ENCODE measurements around the gene ZGPAT. TPM values are rescaled to one million over a fixed set of nuclear protein-coding genes. Genes with fewer than 3 reads are reported as not detected.

Gene ZGPAT
- total and polyA plus RNA-seq, 5 donors, result 14.5 to 29.5 (median 17.6) TPM

- Histone ChIP-seq H3K9me3 (ENCODE audit: control insufficient read depth, low read length) (no peaks in the 10 kb centered on the region), H3K4me3 (ENCODE audit: low read length) (no peak overlapping the region), H3K4me1 (ENCODE audit: control insufficient read depth, insufficient read depth, low read length) (no peaks in the 10 kb centered on the region), H3K27me3 (ENCODE audit: control insufficient read depth, insufficient read depth) (no peaks in the 10 kb centered on the region), H3K27ac (ENCODE audit: low read length) (no peak overlapping the region)
- WGBS, result 91% methylated on average over 16 of the region's 16 CpGs
- DNase-seq, result peak in 2 of 3 donors; percentile 69 to 73
- no peak for ATAC-seq
- intact Hi-C loops (cut with DNase I), result loop anchor here in 1 of 4 donors (10.0 kb wide), 1 partner anchor 205 kb away; the partner anchor contains the start of gene SRMS
Measured at GRCh38 chr20:63749597-63750508, 42.0 kb downstream of the ZGPAT start.

DNA sequence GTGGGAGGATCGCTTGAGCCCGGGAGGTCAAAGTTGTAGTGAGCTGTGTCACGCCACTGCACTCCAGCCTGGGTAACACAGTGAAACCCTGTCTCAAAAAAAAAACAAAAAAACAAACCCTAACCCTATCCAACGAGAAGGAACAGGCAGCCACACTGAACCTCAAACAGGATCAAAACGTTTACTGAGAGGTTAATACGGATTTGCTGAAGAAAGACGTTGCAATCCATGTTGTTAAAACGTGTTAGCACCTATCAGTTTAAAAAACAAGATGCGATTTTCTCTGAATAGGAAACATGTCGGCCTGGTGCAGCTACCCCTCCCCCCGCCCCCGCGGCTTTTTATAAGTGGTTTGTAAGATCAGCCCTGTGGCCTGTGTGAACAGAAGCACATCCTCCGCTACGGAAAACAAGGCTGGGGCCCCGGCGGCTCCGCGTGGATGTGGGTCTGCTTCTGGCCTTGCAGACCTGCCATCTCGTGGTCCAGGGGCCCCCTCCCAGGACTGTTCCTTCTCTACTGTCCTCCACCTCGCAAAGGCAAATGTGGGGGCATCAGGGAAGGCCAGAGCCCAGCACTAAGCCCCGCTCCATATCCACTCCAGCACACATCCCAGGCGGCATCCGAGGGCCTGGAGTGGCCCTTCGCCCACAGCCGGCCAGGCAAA is 43.1 kb downstream of the ZGPAT start:
- Histone ChIP-seq H3K4me1 (ENCODE audit: control insufficient read depth, insufficient read depth, low read length) (no peaks in the 10 kb centered on the region), H3K9me3 (ENCODE audit: control insufficient read depth, low read length) (no peaks in the 10 kb centered on the region), H3K27ac (ENCODE audit: low read length) (no peak overlapping the region), H3K4me3 (ENCODE audit: low read length) (no peak overlapping the region), H3K27me3 (ENCODE audit: control insufficient read depth, insufficient read depth) (no peaks in the 10 kb centered on the region)
- intact Hi-C loops (cut with DNase I), result loop anchor here in 1 of 4 donors (10.0 kb wide), 1 partner anchor 206 kb away; the partner anchor contains the start of gene SRMS
- ATAC-seq (no peak), DNase-seq (peak in 1 of 3 donors; percentile 34)
- 80% methylated on average over 26 of the region's 26 CpGs for WGBS

DNA sequence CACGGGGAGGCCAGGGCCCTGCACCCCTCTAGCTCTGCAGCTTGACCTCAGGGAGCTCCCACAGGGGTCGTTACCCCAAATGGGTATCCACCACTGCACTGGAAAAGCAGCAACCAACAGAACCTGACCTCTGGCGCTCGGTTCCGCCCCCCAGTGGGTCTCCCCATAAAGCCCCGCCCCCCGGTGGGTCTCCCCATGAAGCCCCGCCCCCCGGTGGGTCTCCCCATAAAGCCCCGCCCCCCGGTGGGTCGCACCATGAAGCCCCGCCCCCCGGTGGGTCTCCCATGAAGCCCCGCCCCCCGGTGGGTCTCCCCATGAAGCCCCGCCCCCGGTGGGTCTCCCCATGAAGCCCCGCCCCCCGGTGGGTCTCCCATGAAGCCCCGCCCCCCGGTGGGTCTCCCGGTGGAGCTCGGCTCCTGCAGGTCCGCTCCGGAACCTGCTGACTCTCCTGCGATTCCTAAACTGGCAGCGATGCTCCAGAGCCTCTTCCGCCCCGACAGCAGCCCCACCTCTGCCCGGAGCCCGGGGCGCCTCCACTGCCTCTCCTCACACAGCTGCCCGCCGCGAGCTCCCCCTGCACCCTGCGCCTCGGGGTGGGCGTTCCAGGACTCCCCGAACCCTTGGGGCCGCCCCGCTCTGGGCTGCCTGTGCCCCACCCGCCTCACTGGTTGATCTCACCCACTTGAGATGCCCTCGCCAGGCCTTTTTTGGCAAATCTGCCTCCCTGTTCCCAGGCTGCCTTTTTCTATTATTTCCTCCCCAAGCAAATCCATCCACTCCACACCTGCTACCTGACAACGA is 43.8 kb downstream of the ZGPAT start:
- DNase-seq (peak in 1 of 3 donors; percentile 30), ATAC-seq (no peak)
- intact Hi-C loops (cut with DNase I), result loop anchor here in 1 of 4 donors (10.0 kb wide), 1 partner anchor 207 kb away; the partner anchor contains the start of gene SRMS
- Histone ChIP-seq H3K27me3 (ENCODE audit: control insufficient read depth, insufficient read depth) (no peaks in the 10 kb centered on the region), H3K9me3 (ENCODE audit: control insufficient read depth, low read length) (no peaks in the 10 kb centered on the region), H3K4me1 (ENCODE audit: control insufficient read depth, insufficient read depth, low read length) (no peaks in the 10 kb centered on the region), H3K4me3 (ENCODE audit: low read length) (no peak overlapping the region), H3K27ac (ENCODE audit: low read length) (no peak overlapping the region)
- WGBS, result 75% methylated on average over 40 of the region's 45 CpGs

- ATAC-seq (peak; percentile 10 to 12), DNase-seq (peak in 2 of 3 donors; percentile 28 to 58)
- H3K9me3 ChIP-seq (ENCODE audit: control insufficient read depth, low read length), result no peaks in the 10 kb centered on the region
- intact Hi-C loops (cut with DNase I), result loop anchor here in 1 of 4 donors (10.0 kb wide), 1 partner anchor 208 kb away; the partner anchor contains the start of gene SRMS
- no peak overlapping the region for H3K27ac ChIP-seq (ENCODE audit: low read length)
- no peak overlapping the region for H3K4me3 ChIP-seq (ENCODE audit: low read length)
- H3K27me3 ChIP-seq (ENCODE audit: control insufficient read depth, insufficient read depth), result no peaks in the 10 kb centered on the region
- H3K4me1 ChIP-seq (ENCODE audit: control insufficient read depth, insufficient read depth, low read length), result no peaks in the 10 kb centered on the region
- WGBS, result 94% methylated on average over 50 of the region's 50 CpGs
Measured at GRCh38 chr20:63752411-63753101, 44.7 kb downstream of the ZGPAT start.

DNA sequence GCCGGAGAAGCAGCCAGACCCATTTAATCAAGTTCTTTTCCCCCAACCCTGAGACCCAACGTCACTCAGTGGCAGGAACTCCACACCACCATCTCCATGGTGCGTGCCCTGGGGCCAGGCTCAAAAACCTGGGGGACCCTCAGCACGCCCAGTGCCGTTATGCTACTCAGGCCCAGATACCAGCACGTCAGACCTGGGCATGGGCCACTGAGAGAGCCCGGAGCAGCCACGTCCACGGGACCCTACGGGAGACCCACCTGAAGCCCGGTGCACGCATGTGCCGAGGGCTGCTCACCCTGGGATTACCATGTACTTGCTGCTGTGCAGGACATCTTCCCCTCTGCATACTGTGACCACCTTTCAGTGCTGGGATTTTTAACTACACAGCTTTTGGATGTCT is 45.5 kb downstream of the ZGPAT start:
- Histone ChIP-seq H3K4me1 (ENCODE audit: control insufficient read depth, insufficient read depth, low read length) (no peaks in the 10 kb centered on the region), H3K4me3 (ENCODE audit: low read length) (no peak overlapping the region), H3K27me3 (ENCODE audit: control insufficient read depth, insufficient read depth) (no peaks in the 10 kb centered on the region), H3K9me3 (ENCODE audit: control insufficient read depth, low read length) (no peaks in the 10 kb centered on the region), H3K27ac (ENCODE audit: low read length) (no peak overlapping the region)
- DNase-seq (peak in 2 of 3 donors; percentile 16 to 32), ATAC-seq (peak in 1 of 2 donors; percentile 7)
- intact Hi-C loops (cut with DNase I), result loop anchor here in 1 of 4 donors (10.0 kb wide), 1 partner anchor 209 kb away; the partner anchor contains the start of gene SRMS
- WGBS, result 90% methylated on average over 13 of the region's 13 CpGs

DNA sequence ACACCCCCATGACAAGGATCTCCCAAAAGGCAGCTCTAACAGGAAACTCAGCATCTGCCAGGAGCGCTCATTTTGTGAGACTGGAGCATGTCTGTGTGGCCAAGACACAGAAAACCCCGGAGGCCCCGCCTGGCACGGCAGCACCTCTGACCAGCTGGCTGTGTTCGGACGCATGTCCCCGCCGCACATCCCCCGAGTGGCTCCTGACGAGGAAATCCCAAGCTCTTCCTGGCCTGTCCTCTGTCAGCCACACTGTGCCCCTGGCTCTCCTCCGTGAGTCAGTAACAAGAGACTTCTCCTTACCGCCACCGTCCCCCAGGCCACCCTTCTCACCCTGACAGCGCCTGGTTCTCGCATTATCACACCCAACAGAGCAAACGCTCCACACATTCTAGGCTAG is 46.2 kb downstream of the ZGPAT start:
- no peak overlapping the region for H3K27ac ChIP-seq (ENCODE audit: low read length)
- WGBS, result 56% methylated on average over 16 of the region's 16 CpGs

DNA sequence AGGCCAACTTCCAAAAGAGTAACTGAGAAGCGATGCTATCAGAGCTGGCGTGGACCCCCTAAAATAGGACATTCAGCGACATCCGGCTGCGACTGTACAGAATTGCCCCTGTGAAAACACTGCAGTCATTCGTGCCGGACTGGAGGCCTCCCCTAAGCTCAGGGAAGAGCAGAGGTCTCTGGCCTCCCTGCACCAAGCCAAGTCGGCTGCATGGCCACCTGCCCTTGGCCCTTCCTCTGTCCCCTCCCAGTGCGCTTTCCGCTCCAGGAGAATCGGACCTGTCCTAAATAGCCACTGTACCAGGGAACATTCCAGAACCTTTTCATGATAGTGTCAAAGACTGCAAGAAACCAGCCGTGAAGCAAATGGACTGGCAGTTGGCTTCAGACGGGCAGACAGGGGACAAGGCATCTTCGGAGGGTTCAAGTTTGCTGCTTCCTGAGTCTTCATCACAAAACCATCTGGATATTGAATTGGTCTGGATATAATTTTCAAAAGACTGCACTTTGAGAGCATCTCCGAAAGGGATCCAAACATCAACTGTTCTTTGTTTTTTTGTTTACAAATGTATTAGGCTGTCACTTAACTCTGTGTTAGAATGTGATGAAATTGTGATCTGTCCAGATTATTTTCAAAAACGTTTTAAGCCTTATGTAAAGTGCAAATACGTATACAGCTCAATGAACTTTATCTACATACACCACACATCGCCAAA is 48.3 kb downstream of the ZGPAT start:
- DNase-seq, result peak in 1 of 3 donors; percentile 13
- ATAC-seq, result no peak
- H3K4me3 ChIP-seq (ENCODE audit: low read length), result no peak overlapping the region
- H3K4me1 ChIP-seq (ENCODE audit: control insufficient read depth, insufficient read depth, low read length), result no peaks in the 10 kb centered on the region
- H3K27me3 ChIP-seq (ENCODE audit: control insufficient read depth, insufficient read depth), result no peaks in the 10 kb centered on the region
- H3K9me3 ChIP-seq (ENCODE audit: control insufficient read depth, low read length), result no peaks in the 10 kb centered on the region
- intact Hi-C loops (cut with DNase I), result loop anchor here in 1 of 4 donors (10.0 kb wide), 1 partner anchor 211 kb away; the partner anchor contains the start of gene SRMS
- no peak overlapping the region for H3K27ac ChIP-seq (ENCODE audit: low read length)
- WGBS, result 79% methylated on average over 18 of the region's 18 CpGs

More for the DNA sequence above, 46.2 kb downstream of the ZGPAT start:
- Histone ChIP-seq H3K27me3 (ENCODE audit: control insufficient read depth, insufficient read depth) (no peaks in the 10 kb centered on the region), H3K4me1 (ENCODE audit: control insufficient read depth, insufficient read depth, low read length) (no peaks in the 10 kb centered on the region), H3K4me3 (ENCODE audit: low read length) (no peak overlapping the region), H3K9me3 (ENCODE audit: control insufficient read depth, low read length) (no peaks in the 10 kb centered on the region)
- ATAC-seq (peak in 1 of 2 donors; percentile 18), DNase-seq (peak in 2 of 3 donors; percentile 48 to 56)
- intact Hi-C loops (cut with DNase I), result loop anchor here in 1 of 4 donors (10.0 kb wide), 1 partner anchor 209 kb away; the partner anchor contains the start of gene SRMS

DNA sequence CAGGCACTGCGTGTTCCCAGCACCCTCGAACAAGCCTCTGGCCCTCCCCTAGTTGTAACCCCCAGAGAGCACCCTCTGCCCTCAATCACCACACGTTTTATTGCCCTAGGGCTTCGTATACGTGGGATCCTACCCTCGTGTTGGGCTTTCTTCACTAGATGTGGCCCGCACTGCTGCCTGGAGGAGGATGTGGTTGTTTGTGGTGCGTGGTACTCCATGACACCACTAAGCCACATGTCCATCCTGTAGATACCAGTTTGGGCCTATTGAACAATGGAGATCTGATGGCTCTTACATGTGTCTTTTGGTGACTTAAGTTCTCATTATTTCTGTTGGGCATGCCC is 48.8 kb downstream of the ZGPAT start:
- DNase-seq (peak in 2 of 3 donors; percentile 5 to 6), ATAC-seq (no peak)
- Histone ChIP-seq H3K27ac (ENCODE audit: low read length) (no peak overlapping the region), H3K4me3 (ENCODE audit: low read length) (no peak overlapping the region), H3K4me1 (ENCODE audit: control insufficient read depth, insufficient read depth, low read length) (no peaks in the 10 kb centered on the region), H3K27me3 (ENCODE audit: control insufficient read depth, insufficient read depth) (no peaks in the 10 kb centered on the region), H3K9me3 (ENCODE audit: control insufficient read depth, low read length) (no peaks in the 10 kb centered on the region)
- intact Hi-C loops (cut with DNase I), result loop anchor here in 1 of 4 donors (10.0 kb wide), 1 partner anchor 212 kb away; the partner anchor contains the start of gene SRMS
- 71% methylated on average over 8 of the region's 8 CpGs for WGBS

- H3K9me3 ChIP-seq (ENCODE audit: control insufficient read depth, low read length), result no peaks in the 10 kb centered on the region
- peak in 2 of 3 donors; percentile 5 to 15 for DNase-seq
- H3K4me1 ChIP-seq (ENCODE audit: control insufficient read depth, insufficient read depth, low read length), result no peaks in the 10 kb centered on the region
- no peaks in the 10 kb centered on the region for H3K27me3 ChIP-seq (ENCODE audit: control insufficient read depth, insufficient read depth)
- intact Hi-C loops (cut with DNase I), result loop anchor here in 1 of 4 donors (10.0 kb wide), 1 partner anchor 213 kb away; the partner anchor contains the start of gene SRMS
- H3K27ac ChIP-seq (ENCODE audit: low read length), result no peak overlapping the region
- WGBS, result 90% methylated on average over 7 of the region's 7 CpGs
- no peak for ATAC-seq
- H3K4me3 ChIP-seq (ENCODE audit: low read length), result no peak overlapping the region
Measured at GRCh38 chr20:63758152-63758551, 50.3 kb downstream of the ZGPAT start.

Measured in right cardiac atrium (tissue), 5 donors.